ENCODE results near the gene MYO16. TPM values are rescaled to one million over a fixed set of nuclear protein-coding genes. Genes with fewer than 3 reads are reported as not detected.

The MYO16 gene
- total and polyA plus RNA-seq, 2 of the 4 experiments (the other 2 are of a cell fraction): under 0.01 to 0.03 TPM

DNA sequence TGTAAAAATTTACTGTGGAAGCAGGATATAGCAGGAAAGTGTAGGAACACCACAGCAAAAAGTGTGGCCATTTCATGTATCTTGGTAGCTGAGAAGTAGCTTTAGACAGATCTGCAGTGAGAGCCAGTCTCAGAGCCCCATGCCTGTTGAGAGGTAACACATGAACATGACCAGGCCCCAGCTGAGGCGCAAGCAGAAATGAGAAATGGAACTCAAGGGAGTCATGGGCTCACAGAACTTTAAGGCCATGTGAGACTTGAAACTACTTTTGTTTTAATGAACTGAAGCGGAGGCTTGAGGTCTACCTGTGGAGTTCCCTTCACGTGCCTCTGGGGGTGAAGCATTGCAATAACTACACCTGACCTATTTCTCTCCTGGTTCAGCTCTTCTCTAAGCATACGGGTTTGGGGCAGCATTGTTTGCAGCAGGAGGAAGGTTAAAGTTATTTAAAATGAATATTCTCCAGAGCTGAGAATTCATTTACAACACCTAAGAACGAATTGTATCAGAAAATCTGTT lies 3.3 kb downstream of the MYO16 start:
- Histone ChIP-seq H2AFZ (replicated peaks; ENCODE audit: low read length, poor library complexity) (no peak overlapping the region), H4K8ac (ENCODE audit: low read depth in 2 of 2, low read length in 2 of 2) (no peak overlapping the region), H3K9me1 (ENCODE audit: insufficient read depth, low read length) (no peaks in the 10 kb centered on the region), H2BK5ac (ENCODE audit: low read depth, low read length, poor library complexity, severe bottlenecking) (no peak overlapping the region), H3K9me3 (ENCODE audit: control insufficient read depth, insufficient read depth, low read length) (no peaks in the 10 kb centered on the region; the same call in 1 of the 2 replicates), H2AK5ac (ENCODE audit: low read depth, low read length) (no peak overlapping the region), H3K4me2 (ENCODE audit: low read depth, low read length) (no peak overlapping the region), H3K27ac (ENCODE audit: insufficient read depth, low read length) (no peak overlapping the region), H4K5ac (ENCODE audit: low read depth, low read length) (no peak overlapping the region), H3K9ac (ENCODE audit: low read depth, low read length) (no peak overlapping the region), H3K18ac (ENCODE audit: low read depth, low read length) (no peak overlapping the region), H3K23ac (ENCODE audit: low read depth, low read length) (no peak overlapping the region), H3K4me3 (ENCODE audit: insufficient read depth, low read depth, low read length) (no peak overlapping the region), H4K91ac (ENCODE audit: insufficient read depth, low read depth, low read length) (no peak overlapping the region), H3K79me1 (ENCODE audit: low read depth in 1 of 2, low read length in 2 of 2) (no peaks in the 10 kb centered on the region), H4K20me1 (ENCODE audit: insufficient read depth, low read length) (no peaks in the 10 kb centered on the region), H3K14ac (replicated peaks; ENCODE audit: low read depth, low read length) (no peak overlapping the region), H2AK9ac (replicated peaks; ENCODE audit: low read depth, low read length, poor library complexity) (no peak overlapping the region), H3K27me3 (ENCODE audit: control insufficient read depth, insufficient read depth, low read length) (peaks cover 6% of the 10 kb centered on the region), H2BK120ac (ENCODE audit: low read depth, low read length) (no peak overlapping the region), H3K4me1 (ENCODE audit: control insufficient read depth, insufficient read depth, low read length) (no peaks in the 10 kb centered on the region), H2BK20ac (ENCODE audit: low read depth, low read length) (no peak overlapping the region), H3K4ac (ENCODE audit: low read depth, low read length) (no peak overlapping the region), H2BK15ac (ENCODE audit: low read depth, low read length) (no peak overlapping the region), H3K56ac (ENCODE audit: extremely low read depth, insufficient read depth, low read length) (no peak overlapping the region), H3K36me3 (ENCODE audit: control insufficient read depth, insufficient read depth, low read length) (no peaks in the 10 kb centered on the region)
- intact Hi-C loops (cut with micrococcal nuclease) (no loop called here), dilution Hi-C loops (cut with HindIII; ENCODE audit: low sequenced_read_pairs, unreplicated experiment) (no loop called here), in situ Hi-C loops (cut with MboI; ENCODE audit: low sequenced_read_pairs) (no loop called here)
- no peak for DNase-seq
- TF ChIP-seq, protein P1, sequence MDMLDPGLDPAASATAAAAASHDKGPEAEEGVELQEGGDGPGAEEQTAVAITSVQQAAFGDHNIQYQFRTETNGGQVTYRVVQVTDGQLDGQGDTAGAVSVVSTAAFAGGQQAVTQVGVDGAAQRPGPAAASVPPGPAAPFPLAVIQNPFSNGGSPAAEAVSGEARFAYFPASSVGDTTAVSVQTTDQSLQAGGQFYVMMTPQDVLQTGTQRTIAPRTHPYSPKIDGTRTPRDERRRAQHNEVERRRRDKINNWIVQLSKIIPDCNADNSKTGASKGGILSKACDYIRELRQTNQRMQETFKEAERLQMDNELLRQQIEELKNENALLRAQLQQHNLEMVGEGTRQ (IDR thresholded peaks at IDR 0.05; ENCODE audit: low read depth, low read length): no peak
- TF ChIP-seq MAZ (IDR thresholded peaks at IDR 0.05; ENCODE audit: borderline replicate concordance, low read depth, low read length) (no peak), MAFK (IDR thresholded peaks at IDR 0.05; ENCODE audit: low read depth, low read length) (no peak), RAD21 (IDR thresholded peaks at IDR 0.05; ENCODE audit: low read length) (no peak), SMC3 (IDR thresholded peaks at IDR 0.05; ENCODE audit: low read depth, low read length) (no peak), CEBPB (IDR thresholded peaks at IDR 0.05; ENCODE audit: low read depth, low read length) (no peak), MXI1 (IDR thresholded peaks at IDR 0.05; ENCODE audit: borderline replicate concordance, low read depth, low read length) (no peak), FOS (IDR thresholded peaks at IDR 0.05; ENCODE audit: low read depth, low read length) (no peak), RFX5 (IDR thresholded peaks at IDR 0.05; ENCODE audit: low read depth, low read length) (no peak), POLR2A (IDR thresholded peaks at IDR 0.05; ENCODE audit: low read depth, low read length) (no peak), RCOR1 (IDR thresholded peaks at IDR 0.05; ENCODE audit: insufficient replicate concordance, low read length) (no peak), CHD1 (IDR thresholded peaks at IDR 0.05; ENCODE audit: low read depth, low read length) (no peak), BHLHE40 (IDR thresholded peaks at IDR 0.05; ENCODE audit: low read depth, low read length) (no peak), NFE2L2 (IDR thresholded peaks at IDR 0.05; ENCODE audit: low read depth, low read length) (no peak)
- TF ChIP-seq, protein P2, sequence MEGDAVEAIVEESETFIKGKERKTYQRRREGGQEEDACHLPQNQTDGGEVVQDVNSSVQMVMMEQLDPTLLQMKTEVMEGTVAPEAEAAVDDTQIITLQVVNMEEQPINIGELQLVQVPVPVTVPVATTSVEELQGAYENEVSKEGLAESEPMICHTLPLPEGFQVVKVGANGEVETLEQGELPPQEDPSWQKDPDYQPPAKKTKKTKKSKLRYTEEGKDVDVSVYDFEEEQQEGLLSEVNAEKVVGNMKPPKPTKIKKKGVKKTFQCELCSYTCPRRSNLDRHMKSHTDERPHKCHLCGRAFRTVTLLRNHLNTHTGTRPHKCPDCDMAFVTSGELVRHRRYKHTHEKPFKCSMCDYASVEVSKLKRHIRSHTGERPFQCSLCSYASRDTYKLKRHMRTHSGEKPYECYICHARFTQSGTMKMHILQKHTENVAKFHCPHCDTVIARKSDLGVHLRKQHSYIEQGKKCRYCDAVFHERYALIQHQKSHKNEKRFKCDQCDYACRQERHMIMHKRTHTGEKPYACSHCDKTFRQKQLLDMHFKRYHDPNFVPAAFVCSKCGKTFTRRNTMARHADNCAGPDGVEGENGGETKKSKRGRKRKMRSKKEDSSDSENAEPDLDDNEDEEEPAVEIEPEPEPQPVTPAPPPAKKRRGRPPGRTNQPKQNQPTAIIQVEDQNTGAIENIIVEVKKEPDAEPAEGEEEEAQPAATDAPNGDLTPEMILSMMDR (conservative IDR thresholded peaks at IDR 0.05; ENCODE audit: low read depth, low read length): no peak
- TF ChIP-seq, protein P3, sequence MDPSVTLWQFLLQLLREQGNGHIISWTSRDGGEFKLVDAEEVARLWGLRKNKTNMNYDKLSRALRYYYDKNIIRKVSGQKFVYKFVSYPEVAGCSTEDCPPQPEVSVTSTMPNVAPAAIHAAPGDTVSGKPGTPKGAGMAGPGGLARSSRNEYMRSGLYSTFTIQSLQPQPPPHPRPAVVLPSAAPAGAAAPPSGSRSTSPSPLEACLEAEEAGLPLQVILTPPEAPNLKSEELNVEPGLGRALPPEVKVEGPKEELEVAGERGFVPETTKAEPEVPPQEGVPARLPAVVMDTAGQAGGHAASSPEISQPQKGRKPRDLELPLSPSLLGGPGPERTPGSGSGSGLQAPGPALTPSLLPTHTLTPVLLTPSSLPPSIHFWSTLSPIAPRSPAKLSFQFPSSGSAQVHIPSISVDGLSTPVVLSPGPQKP (IDR thresholded peaks at IDR 0.05; ENCODE audit: borderline replicate concordance, low read depth, low read length): no peak
- WGBS, 2 experiments (ENCODE audit: extremely low coverage in 2 of 2, insufficient read length in 1 of 2): no CpG with 5 or more reads among the region's 5 CpGs
- ChIA-PET CTCF (no interaction called here), POLR2A (ENCODE audit: unreplicated experiment) (no interaction called here)
- no TSS peak for BruUV-seq (replicated peaks)
- ATAC-seq (ENCODE audit: low read depth): no peak
